ENCODE data around the gene CIROP.

DNA sequence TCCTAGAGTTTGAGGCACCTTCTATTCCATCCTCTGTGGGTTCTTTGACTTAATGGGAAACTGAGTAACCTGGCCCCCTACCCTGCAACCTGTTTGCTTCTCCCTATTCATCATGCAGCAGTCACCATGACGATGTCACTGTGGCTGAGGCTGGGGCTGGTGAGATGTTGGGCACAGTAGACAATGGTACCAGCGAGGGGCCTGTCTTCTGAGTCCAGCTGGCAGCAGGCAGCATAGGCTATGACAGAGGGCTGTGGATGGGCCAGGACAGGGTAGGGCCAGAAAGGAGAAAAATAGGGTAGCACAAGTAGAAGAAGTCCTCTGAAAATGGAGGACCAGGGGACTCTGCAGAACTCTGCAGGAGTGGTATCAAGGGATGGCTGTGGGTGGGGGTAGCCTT, 2.0 kb downstream of the CIROP start:
- TF ChIP-seq, protein P1, sequence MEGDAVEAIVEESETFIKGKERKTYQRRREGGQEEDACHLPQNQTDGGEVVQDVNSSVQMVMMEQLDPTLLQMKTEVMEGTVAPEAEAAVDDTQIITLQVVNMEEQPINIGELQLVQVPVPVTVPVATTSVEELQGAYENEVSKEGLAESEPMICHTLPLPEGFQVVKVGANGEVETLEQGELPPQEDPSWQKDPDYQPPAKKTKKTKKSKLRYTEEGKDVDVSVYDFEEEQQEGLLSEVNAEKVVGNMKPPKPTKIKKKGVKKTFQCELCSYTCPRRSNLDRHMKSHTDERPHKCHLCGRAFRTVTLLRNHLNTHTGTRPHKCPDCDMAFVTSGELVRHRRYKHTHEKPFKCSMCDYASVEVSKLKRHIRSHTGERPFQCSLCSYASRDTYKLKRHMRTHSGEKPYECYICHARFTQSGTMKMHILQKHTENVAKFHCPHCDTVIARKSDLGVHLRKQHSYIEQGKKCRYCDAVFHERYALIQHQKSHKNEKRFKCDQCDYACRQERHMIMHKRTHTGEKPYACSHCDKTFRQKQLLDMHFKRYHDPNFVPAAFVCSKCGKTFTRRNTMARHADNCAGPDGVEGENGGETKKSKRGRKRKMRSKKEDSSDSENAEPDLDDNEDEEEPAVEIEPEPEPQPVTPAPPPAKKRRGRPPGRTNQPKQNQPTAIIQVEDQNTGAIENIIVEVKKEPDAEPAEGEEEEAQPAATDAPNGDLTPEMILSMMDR (conservative IDR thresholded peaks at IDR 0.05), result no peak
- TF ChIP-seq EZH2 (IDR thresholded peaks at IDR 0.05; ENCODE audit: low read depth), result no peak
